ENCODE data around the gene HS3ST5.

DNA sequence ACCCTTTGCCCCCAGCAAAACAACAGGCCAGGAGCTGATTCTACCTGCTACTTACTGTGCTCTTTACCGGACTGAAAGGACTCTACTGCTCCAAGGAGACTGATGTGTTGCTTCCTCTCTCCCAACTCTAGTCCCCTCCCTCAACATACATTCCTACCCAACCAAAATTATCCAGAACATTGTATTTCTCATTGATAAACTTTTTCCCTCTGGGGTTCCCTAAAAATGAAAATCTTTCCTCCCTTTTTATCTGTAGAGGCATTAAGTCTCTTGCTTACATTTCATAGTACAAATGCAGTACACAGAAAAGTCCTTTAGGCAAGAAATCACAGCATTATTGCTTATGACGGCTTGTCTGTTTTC is 940 bp upstream of the HS3ST5 start:
- TF ChIP-seq, protein P1, sequence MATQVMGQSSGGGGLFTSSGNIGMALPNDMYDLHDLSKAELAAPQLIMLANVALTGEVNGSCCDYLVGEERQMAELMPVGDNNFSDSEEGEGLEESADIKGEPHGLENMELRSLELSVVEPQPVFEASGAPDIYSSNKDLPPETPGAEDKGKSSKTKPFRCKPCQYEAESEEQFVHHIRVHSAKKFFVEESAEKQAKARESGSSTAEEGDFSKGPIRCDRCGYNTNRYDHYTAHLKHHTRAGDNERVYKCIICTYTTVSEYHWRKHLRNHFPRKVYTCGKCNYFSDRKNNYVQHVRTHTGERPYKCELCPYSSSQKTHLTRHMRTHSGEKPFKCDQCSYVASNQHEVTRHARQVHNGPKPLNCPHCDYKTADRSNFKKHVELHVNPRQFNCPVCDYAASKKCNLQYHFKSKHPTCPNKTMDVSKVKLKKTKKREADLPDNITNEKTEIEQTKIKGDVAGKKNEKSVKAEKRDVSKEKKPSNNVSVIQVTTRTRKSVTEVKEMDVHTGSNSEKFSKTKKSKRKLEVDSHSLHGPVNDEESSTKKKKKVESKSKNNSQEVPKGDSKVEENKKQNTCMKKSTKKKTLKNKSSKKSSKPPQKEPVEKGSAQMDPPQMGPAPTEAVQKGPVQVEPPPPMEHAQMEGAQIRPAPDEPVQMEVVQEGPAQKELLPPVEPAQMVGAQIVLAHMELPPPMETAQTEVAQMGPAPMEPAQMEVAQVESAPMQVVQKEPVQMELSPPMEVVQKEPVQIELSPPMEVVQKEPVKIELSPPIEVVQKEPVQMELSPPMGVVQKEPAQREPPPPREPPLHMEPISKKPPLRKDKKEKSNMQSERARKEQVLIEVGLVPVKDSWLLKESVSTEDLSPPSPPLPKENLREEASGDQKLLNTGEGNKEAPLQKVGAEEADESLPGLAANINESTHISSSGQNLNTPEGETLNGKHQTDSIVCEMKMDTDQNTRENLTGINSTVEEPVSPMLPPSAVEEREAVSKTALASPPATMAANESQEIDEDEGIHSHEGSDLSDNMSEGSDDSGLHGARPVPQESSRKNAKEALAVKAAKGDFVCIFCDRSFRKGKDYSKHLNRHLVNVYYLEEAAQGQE (IDR thresholded peaks at IDR 0.05; ENCODE audit: insufficient read depth in 1 of 2, low read depth in 2 of 2, low read length in 2 of 2), result no peak
- TF ChIP-seq TAF1 (IDR thresholded peaks at IDR 0.05; ENCODE audit: borderline replicate concordance, insufficient read depth, low read length), result peak; percentile 17; the same call in 1 of the 2 replicates
- TF ChIP-seq POLR2AphosphoS5 (IDR thresholded peaks at IDR 0.05; ENCODE audit: low read depth, low read length), result no peak

Data from PFSK-1 (cell line).